ENCODE data around the gene LAMA2.

LAMA2 gene

DNA sequence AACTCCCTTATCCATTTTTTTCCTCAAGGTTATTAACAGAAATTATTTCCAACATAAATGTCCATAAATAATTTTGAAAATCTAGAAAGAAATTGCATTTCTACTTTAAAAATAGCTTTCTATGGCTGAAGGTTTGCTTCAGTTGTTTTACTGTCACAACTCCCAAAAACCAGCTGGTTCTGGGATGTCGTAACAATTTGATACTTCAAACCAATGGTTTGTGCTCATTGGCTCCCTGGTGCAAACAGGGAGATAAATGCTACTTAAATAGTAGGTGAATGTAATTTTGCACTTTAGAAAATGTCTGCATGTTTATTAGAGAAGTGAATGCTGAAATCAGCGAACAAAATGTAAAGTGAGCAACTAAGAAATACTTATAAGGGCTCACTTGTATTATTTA, 31.1 kb downstream of the LAMA2 start:
- FAIRE-seq, result no peak
- DNase-seq (ENCODE audit: low spot score), result no peak

DNA sequence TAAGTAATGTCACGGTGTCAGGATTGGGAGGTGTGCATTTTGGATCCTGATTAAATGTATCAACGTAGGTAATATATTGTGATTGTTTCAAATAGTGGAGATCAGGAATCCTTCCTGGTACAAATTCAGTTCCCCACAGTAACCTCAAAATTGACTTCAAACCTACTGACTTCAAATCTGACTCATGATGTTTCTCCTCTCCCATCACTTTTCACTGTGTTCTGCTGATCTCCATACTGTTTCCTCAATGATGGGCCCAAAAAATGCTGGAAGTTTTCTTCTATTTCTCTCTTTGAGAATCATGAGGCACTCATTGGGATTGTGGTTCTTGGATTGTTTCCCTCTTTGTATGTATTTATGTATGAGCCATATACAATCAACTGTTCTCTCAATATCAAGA, 35.9 kb downstream of the LAMA2 start:
- FAIRE-seq, result no peak
- no peak for DNase-seq (ENCODE audit: low spot score)

DNA sequence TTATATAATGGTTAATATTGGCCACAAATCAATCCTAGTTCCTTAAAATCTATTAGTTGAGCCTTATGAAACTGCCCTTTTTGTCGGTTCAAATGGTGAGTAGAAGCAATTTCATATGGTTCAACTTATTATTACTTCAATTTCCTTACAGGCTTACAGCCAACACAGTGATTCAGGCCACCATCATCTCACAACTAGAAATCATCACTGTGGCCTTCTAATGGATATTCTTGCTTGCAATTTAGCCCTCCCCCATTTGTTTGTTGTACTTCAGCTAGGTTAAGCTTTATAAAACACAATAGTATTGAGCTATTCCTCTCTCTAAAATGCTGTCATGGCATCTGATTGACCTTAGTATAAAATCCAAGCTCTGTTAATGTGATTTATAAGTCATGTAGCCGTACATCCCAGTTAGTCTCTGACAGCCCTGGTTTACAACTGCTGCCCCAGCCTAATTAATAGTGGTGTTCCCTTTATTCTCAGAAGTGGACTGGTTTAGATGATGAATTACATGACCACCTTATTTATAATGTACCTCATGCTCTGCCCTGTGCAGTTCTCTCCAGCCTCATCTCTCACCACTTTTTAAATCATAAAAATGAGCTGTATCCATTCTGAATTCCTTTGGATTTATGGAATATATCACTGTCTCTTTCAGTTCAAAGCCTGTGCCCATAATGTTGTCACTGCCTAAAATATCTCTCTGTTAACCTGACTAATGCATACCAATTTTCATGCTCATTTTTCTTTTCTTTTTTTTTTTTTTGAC, 36.7 kb downstream of the LAMA2 start:
- no peak for FAIRE-seq
- DNase-seq (ENCODE audit: low spot score), result no peak

DNA sequence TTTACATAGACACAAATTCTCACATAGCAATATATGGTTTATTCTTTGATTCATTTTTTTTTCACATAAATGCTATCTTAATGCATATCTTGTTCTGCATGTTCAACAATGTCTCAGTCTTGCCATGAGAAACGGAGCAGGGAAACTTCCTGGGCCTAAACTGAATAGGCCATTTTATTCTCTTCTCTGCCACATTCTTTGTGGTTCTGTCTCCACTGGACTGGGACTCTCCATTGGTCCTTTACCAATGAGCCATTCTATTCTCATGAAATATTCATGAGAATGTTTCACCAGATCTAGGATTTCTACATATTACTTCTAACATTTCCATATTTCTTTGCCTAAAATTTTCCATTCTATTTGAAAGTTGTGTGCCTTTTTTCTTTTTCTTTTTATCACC, 42.8 kb downstream of the LAMA2 start:
- no peak for DNase-seq (ENCODE audit: low spot score)
- FAIRE-seq, result no peak

DNA sequence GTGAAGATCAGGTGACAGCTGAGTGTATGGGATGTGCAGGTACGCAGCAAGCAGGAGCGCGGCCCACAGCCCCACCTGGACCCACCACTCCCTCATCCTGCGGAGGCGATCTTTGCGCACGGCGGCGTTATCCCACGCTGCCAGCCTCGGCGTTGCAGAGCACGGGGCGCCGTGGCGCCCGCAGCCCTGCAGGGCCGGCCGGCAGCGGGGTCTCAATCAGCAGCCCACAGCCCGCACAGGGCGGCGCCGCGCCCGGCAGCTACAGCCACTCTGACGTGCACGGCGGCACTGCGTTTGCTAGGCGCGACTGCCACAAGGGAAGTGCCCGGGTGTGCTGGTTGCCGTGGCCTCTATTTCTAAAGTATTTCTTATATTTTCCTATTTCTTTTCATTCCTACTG, 46.9 kb downstream of the LAMA2 start:
- FAIRE-seq (no peak), DNase-seq (ENCODE audit: low spot score) (no peak)

DNA sequence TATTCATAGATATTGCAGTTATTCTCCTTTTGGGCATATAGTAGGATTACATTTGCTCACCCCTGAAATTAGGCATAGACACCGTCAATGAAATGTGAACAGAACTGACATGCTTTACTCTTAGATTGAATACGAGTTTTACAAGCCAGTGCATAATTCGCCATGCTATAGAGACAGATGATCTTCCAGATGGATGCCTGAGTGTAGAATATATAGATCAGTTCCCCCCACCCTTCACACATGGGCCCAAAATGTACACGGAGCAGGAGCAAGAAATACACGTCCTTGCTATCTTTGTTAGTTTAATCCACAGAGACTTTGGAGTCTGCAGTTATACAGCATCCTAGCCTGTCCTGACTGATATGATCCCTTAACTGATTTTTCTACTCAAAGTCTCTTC, 47.4 kb downstream of the LAMA2 start:
- DNase-seq (ENCODE audit: low spot score) (no peak), FAIRE-seq (no peak)

DNA sequence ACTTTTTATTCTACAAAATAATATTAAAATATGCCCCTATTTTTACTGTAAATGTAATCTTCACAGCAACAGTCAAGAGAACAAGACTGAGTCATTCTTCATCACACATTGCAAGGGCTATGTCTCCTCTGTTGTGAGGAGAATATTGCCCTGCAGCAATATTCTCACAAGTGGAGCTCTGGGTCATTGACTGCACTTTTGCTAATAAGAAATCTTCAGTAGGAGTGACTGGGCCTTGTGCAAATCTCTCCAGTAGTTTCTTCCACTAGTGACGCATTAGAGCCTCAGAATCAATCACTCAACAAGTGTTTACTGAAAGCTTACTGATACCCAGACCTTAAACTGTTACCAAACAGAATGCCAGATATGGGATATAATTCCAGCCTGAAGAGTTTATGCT, 49.1 kb downstream of the LAMA2 start:
- DNase-seq (ENCODE audit: low spot score), result no peak
- no peak for FAIRE-seq

DNA sequence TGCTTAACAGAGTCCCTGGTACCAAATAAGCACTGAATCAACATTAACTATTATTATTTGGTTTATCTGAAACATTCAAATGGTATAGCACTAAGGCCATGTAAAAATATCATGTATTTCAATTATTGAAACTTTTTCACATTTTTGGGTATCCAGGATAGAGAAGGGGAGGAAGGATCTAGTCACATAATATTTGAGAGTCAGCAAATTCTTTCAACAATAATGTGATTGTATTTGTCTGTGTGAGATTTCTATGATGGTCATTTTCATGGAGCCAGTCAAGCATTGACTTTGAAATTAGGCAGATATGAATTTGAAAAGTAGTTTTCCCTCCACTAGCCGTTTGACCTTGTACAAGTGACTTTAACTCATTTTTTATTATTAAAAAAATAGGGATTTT, 67.9 kb downstream of the LAMA2 start:
- FAIRE-seq (no peak), DNase-seq (ENCODE audit: low spot score) (no peak)

DNA sequence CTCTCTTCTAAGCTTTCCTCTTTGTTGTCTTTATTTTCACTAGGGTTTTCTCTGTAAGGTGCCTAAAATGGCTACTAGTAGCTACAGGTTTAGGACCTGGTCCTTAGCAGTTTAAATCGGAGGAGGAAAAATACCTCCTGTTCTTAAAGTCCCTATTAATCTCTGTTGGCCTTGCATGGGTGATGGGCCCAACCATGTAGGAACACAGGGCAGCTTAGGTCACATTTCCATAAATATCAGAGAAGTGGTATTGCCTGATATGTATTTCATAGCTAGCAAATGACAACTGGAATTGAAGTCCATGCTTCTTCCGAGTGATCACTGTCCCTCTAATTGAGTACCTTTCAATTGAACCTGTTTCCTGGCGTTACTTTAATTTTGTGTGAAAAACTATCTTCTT, 70.0 kb downstream of the LAMA2 start:
- DNase-seq (ENCODE audit: low spot score), result no peak
- no peak for FAIRE-seq

DNA sequence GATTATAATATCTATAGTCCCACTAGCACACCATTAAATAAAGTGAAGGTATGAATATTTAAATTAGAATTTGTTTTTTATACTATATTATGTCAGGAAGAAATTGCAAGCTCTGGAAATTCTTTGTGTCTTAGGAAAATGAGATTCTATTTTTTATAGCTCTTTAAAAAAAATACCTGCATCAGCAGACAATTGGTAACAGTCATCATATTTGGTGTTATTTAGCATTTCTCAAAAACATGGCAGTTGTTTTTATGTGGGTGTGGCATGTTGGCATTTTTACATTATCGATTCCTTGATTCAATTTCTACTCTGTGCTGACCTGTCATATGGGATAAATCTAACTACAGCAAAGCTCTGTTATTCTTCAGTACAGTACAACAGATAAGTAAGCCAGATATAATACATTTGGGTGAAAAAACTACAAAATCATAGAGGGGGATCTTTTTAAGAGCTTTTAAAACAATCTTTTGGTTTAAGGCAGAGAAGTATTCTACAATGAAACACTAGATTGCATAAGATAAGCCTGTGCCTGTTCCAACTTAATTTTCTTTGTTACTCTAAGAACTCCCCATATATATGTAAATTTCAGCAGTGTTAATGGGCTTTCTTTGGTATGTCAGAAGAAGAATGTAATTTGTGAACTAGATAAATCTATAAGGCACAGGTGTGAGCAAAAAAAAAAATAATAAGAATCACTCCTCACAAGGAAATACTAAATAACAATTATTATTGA, 71.5 kb downstream of the LAMA2 start:
- no peak for FAIRE-seq
- DNase-seq (ENCODE audit: low spot score), result no peak

DNA sequence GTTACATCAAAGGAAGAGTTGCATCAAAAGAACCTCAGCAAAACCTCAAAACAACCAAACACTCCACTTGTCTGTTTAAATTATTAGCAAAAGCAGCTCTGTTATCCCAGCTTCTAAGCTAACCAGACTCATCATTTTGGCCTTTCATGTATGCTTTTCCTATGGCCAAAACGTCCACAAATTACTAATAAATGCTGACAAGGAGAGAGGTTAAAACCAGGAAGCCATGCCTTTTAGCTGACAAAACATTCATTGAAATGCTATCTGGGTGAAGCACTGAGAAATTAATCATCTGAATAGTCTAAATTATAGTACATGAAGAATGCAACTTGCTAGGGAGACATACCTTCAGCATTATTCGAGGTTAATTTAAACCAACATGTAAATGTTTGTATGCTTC, 80.6 kb downstream of the LAMA2 start:
- no peak for DNase-seq (ENCODE audit: low spot score)
- no peak for FAIRE-seq

DNA sequence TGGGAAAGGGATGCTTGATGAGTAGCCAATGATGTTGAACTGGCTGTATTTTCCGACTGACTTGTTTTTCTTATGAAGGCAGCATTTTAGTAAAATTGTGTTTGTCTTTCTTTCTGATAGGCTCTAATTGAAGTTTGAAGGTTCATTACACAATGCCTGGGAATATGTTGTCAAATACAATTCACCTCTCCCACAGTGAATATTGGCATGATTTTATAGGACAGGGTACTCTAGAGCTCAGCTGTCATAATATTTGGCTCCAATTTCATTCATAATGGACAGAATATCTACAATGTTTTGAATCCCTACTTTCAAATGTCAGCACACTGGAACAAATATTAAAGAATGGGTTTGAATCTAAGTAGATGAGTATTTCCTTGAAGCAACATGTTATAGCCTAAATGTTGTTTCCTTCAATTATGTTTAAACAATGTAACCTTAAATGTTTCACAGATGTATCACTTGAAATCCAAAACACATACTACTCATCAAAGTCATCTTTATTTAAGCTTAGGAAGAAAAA, 81.4 kb downstream of the LAMA2 start:
- DNase-seq (ENCODE audit: low spot score), result no peak
- no peak for FAIRE-seq

DNA sequence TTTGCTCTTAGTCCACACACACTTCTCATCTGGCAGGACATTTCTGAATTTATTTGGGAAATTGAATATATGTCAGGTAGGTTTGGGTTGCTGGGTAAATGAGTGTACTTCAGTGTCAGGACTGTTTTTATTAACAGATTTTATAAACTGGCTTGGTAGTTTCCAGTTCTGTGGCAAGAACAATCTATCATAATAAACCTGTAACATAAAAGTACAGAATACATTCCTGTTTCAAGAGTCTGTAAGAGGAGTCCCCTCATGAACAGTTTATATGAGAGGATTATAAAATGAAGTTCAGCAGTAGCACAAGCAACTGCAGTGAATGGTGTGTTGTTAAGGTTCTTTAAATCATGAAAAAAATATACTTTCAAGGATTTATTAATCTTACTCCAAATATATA, 81.8 kb downstream of the LAMA2 start:
- no peak for FAIRE-seq
- no peak for DNase-seq (ENCODE audit: low spot score)

DNA sequence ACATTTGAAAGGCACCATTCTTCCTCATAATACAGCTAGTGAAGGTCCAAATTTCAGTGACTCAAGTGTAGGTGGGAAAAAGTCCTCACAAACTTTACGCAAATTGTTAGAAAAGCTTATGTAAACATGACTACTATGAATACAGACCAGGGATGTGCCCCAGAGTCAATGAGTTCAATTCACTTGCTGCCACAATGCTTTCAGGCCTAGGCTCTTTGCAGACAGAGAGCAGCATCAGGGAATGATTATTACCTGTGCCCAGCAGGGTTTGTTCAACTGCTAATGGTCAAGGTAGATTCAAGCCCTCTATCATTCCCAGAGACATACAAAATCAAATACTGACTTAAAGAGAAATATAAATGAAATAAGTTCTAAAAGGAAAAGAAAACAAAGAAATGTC, 84.0 kb downstream of the LAMA2 start:
- FAIRE-seq (no peak), DNase-seq (ENCODE audit: low spot score) (no peak)

DNA sequence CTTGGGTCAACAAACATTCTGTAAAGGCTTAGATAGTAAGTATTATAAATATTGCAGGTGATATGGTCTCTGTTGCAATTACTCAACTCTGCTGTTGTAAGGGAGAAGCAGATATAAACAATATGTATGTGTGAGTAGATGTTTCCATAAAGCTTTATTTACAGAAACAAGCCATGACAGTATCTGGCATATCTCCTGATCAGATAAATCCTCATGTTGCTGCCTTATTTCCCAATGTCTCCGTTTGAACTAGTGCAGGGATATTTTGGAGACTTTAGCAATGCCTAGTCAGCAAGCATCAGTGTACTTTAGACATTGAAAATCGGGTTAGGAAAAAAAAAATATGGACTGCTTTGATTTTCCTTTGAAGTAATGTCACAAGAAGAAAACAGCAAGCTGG, 96.1 kb downstream of the LAMA2 start:
- FAIRE-seq (no peak), DNase-seq (ENCODE audit: low spot score) (no peak)

DNA sequence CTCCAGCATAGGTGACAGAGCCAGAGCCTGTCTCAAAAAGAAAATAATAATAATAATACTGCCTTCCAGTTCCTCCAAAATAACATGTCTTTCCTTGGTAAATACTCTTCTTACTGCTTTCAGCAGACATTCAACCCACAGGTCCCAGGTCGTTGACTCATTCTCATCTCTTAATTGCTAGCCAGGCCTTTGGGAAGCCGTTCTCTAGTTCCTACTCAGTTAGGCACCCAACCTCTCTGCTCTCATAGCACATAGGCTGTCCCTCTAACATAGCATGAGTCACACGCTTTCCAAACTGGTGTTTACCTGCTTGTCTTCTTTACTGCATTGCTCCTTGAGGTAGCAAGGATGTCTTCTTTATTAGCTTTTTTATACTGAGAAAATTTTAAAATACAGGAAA, 98.8 kb downstream of the LAMA2 start:
- DNase-seq (ENCODE audit: low spot score), result no peak

DNA sequence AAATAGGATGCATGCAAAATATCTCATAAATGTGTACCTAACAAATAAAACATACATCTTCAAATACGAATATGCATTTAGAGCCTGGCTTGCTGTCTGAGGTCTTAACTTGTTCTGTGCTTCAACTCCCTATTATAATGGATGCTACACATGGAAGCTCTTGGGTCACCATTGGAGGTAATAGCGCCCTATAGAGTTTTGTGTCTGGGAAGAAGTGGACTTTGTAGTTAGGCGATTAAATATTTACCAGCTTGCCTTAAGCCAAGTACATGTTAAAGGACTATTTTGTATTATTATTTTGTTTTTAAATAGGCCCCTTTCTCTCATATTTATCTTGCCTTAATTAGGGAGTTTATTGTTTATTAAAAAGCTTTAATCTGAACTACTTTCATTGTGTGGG, 107.4 kb downstream of the LAMA2 start:
- DNase-seq (ENCODE audit: low spot score) (no peak), FAIRE-seq (no peak)

More for the DNA sequence above, 98.8 kb downstream of the LAMA2 start:
- no peak for FAIRE-seq

DNA sequence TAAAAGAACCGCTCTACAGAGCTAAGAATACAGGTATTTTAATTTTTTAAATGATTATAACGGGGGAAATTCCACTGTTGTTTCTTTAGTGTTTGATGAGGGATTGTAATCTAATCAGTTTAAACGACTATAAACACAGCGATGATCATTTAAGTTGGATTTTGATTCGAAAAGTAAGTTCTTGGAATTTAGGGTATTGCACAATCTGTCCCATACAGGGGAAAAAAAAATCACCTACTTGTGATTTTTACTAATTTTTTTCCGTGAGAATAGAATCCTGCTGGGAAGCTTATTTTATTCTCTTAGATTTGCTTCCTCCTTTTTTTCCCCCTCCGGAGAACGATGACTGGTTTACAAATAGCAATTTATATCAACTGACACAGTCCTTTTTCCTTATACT, 108.0 kb downstream of the LAMA2 start:
- no peak for DNase-seq (ENCODE audit: low spot score)
- no peak for FAIRE-seq

DNA sequence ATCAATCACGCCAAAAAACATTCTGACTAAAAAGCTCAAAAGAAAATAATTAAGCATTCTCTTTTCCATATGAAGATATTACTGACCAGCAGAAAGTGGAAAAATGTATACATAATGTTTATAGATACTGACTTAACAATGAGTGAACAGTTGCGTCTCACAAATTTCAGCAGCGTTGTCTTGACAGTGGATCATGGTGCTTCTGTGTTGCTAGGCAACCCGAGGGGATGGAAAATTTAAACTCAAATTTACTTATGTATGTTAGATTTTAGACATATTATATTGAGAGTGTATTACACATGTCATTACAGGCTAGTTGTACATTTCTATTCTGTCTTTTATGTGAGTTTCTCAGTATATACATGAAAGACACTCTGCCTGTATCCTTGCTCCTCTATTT, 110.2 kb downstream of the LAMA2 start:
- FAIRE-seq, result no peak
- DNase-seq (ENCODE audit: low spot score), result no peak

DNA sequence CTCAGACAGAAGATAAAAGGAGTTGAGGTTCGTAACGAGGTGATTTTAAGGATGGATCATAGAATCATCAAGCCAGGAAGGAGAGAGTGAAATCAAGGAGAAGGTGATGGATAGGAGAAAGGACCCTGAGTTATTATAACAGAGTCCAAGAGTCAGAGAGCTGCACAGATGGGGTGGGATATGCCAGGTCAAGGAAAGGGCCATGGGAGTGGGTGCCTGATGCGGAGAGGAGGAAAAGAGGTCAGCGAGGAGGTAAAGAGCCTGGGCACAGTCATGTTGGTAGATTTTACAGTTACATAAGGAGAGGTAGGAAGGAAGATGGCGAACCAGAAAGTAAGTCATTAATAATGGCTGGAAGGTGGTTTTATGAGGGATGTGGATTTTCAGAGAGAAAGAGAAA, 114.9 kb downstream of the LAMA2 start:
- DNase-seq (ENCODE audit: low spot score) (no peak), FAIRE-seq (no peak)

DNA sequence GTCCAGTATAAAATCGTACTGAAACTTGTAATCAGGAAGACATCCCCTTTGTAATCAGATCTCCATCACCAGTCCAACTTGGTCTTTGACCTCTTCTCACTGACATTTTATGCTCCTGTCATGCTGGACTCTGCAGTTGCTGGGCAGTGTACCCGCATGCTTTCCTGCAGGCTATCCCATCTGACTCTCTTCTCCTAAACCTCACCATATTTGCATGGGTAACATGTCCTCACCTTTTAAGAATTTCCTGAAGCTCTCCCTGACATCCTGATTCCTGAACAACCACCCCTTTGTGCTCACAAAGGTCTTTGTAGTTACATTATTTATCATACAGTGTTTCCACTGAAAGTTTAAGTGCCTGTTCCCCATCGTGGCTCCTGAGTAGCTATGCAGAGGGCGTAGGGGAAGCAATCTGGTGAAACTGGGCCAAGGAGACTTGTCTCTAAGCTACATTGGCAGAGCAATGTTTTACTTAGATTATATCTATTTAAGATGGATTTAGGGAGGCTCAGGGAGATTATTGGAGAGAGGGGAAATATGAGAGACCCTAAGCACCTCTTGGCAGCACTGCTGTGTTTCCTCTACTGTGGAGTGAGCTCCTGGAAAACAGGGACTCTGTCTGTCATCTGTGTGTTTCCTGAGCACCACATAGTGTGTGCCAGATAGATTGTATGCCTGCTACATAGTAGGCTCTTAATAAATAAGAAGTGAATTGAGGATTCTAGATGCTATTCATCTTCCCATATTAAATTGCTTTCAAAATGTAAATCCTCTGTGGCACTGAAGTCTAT, 124.0 kb downstream of the LAMA2 start:
- FAIRE-seq (no peak), DNase-seq (ENCODE audit: low spot score) (no peak)

DNA sequence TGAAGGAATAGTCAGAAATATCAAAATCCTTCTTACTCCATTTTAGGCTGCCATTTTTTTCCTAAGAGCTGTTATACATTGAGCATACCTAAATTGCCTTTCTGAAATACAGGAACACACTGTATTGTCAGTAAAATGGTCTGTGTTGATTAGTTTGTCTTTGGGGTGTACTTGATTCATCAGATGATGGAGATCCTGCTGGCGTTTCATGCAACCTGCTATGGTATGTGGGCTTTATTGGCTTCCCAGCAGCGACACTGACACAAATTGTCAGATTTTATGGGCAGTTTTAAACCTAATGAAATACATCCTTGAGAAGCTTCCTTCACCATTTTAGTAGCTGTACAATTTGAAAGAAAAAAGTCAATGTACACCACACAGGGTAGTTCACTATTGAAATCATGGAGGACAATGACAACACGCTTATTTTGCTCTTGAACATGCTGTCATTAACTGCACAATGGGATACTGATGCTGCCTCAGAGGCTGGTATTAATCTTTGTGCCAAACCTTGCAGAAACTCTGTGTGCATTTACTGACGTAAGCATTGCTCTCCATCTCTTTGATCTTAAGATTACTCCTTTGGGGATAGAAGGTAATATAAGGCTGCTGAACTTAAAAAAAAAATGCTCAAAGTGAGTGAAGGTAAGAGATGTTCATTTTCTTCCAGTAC, 124.9 kb downstream of the LAMA2 start:
- no peak for DNase-seq (ENCODE audit: low spot score)
- FAIRE-seq, result no peak
